Peyer's patch (tissue), 4 donors: ENCODE results near the gene RPS6KB1. TPM values are rescaled to one million over a fixed set of nuclear protein-coding genes. Genes with fewer than 3 reads are reported as not detected.
A peak's percentile ranks its signal among the peaks of the same experiment; 100 is the strongest.
"Not testable (repeated sequence)": the region's sequence is repeated elsewhere in the genome, so short reads cannot be mapped to it uniquely, and the experiment has no call there.

Source experiments
- DNase-seq, 3 donors: peaks; one replicate each; pipeline ENCODE4 v3.0.0-alpha.2; 2017 to 2019
- H3K27ac ChIP-seq, 4 donors: fragments of 200-600 bp; sonication (generic); one replicate each; pipeline ENCODE4 v1.5.1; 2016 to 2019
- H3K27me3 ChIP-seq, 2 donors: fragments of 200-600 bp; sonication (generic); one replicate each; pipeline ENCODE4 v1.5.1; 2019
- H3K36me3 ChIP-seq, 3 donors: fragments of 200-600 bp; sonication (generic); one replicate each; pipeline ENCODE4 v1.5.1; 2016 to 2019
- H3K4me1 ChIP-seq, 4 donors: fragments of 200-600 bp; sonication (generic); one replicate each; pipeline ENCODE4 v1.5.1; 2016 to 2019
- H3K4me3 ChIP-seq, 4 donors: fragments of 200-600 bp; sonication (generic); 1 replicate in 3 of 4; 2 replicates in 1 of 4; pipeline ENCODE4 v1.5.1; 2016 to 2019; ENCODE audit warnings: mild to moderate bottlenecking in 1 of 4
- H3K9me3 ChIP-seq, 4 donors: fragments of 200-600 bp; sonication (generic); one replicate each; pipeline ENCODE4 v1.5.1; 2016 to 2019; ENCODE audit warnings: mild to moderate bottlenecking in 1 of 4
- CTCF ChIP-seq, 6 experiments: fragments of 450-650 bp in 4 of 6; fragments of 200-600 bp in 2 of 6; sonication (generic) in 1 of 6; IDR thresholded peaks; one replicate each; pipeline ENCODE4 v1.5.1; 2017 to 2019; ENCODE audit warnings: antibody characterized with exemption in 6 of 6, mild to moderate bottlenecking in 3 of 6, moderate library complexity in 1 of 6
- POLR2A ChIP-seq, 2 donors: fragments of 450-650 bp; IDR thresholded peaks; one replicate each; pipeline ENCODE4 v1.5.1; 2017; ENCODE audit warnings: antibody characterized with exemption in 2 of 2, mild to moderate bottlenecking in 2 of 2, moderate library complexity in 2 of 2
- small RNA-seq, 2 donors: library from RNA; depleted of rRNA; stranded (forward); fragments of <200 nt; gene quantifications; one replicate each; pipeline ENCODE3, GENCODE V24; 2016
- total RNA-seq, 4 donors: library from RNA; depleted of rRNA; stranded (reverse); fragments of >200 nt; gene quantifications; one replicate each; pipeline ENCODE4 v1.1.0, GENCODE V29; 2016

The RPS6KB1 gene
- total RNA-seq, 4 donors from 2014 or later, result 21.5 to 43.0 (median 29.9) TPM

DNA sequence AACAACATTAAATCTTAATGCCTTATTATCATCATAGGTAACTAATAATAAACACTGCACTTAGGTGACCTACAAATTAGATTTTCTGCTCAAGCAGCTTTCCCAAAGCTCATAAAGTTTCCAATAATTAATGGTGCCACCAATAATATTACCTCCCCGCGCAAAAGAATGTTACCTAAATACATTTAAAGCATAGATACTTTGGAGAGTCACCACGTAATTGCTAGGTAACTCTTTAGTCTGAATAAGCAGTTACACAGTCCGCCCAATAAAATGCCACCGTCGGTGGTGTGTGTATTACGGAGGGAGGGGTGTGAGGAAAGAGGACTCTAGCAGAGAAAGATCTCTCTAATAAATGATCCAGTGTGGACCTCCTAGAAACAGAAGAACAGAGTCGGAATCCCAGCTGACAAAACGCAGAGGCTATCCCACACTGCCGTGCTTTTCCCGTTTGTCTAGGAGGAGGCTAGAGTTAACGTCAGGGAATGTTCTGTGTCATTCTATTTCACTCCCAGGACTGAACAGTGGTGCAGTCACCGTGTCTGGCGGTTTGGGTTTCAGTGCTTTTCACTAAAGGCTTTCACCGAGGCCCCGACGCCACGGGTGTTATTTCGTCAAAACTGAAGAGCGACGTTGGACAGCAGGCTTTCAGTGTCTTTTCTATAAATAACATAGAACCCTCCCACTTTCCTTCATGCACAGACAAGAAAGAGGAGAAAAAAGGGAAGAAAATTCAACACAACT, 71.0 kb downstream of the RPS6KB1 start:
- DNase-seq, result peak in 2 of 3 donors; percentile 36 to 70
- Histone ChIP-seq H3K36me3 (no peaks in the 10 kb centered on the region), H3K27ac (peak overlapping the region; percentile 89 to 94 (median 92)), H3K4me3 (peak overlapping the region; percentile 76 to 97 (median 79)), H3K27me3 (no peaks in the 10 kb centered on the region), H3K4me1 (peaks cover 0 to 10% (median 0%) of the 10 kb centered on the region in 4 donors), H3K9me3 (no peaks in the 10 kb centered on the region)
- no peak for TF ChIP-seq CTCF (IDR thresholded peaks at IDR 0.05)
- TF ChIP-seq POLR2A (IDR thresholded peaks at IDR 0.05), result no peak

- peaks cover 0 to 10% (median 0%) of the 10 kb centered on the region in 4 donors for H3K4me1 ChIP-seq
- no peaks in the 10 kb centered on the region for H3K9me3 ChIP-seq
- H3K36me3 ChIP-seq, result no peaks in the 10 kb centered on the region
- H3K27me3 ChIP-seq, result no peaks in the 10 kb centered on the region
- H3K4me3 ChIP-seq, result peak within 1 kb of the TSS; percentile 76 to 97 (median 79)
- H3K27ac ChIP-seq, result peak within 1 kb of the TSS; percentile 89 to 94 (median 92)
- no peak for TF ChIP-seq CTCF (IDR thresholded peaks at IDR 0.05)
- peak; percentile 70 to 75 for TF ChIP-seq POLR2A (IDR thresholded peaks at IDR 0.05)
- peak; percentile 89 to 96 (median 95) for DNase-seq
Observed at GRCh38 chr17:59964482-59965328, 71.8 kb downstream of the RPS6KB1 start, which contains the start of gene RNFT1. Gene RNFT1 (minus strand): TSS chr17:59964740. CDS start chr17:59964663, 77 bp downstream.

DNA sequence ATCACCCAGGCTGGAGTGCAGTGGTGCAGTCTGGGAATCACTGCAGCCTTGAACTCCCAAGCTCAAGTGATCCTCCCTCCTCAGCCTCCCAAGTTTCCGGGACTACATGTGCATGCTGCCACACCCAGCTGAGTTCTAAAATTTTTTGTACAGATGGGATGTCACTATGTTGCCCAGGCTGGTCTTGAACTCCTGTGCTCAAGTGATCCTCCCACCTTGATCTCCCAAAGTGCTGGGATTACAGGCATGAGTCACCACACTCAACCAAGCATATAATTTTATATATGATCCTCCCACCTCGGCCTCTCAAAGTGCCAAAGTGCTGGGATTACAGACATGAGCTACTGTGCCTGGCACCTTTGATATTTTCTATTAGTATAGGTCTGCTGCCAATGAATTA, 78.8 kb downstream of the RPS6KB1 start:
- not testable (repeated sequence) for H3K4me3 ChIP-seq, H3K27me3 ChIP-seq, H3K9me3 ChIP-seq, H3K36me3 ChIP-seq, H3K27ac ChIP-seq, DNase-seq, H3K4me1 ChIP-seq

- Histone ChIP-seq H3K27me3 (no peaks in the 10 kb centered on the region), H3K27ac (no peak overlapping the region), H3K4me3 (no peak overlapping the region), H3K9me3 (no peaks in the 10 kb centered on the region), H3K36me3 (no peaks in the 10 kb centered on the region), H3K4me1 (no peaks in the 10 kb centered on the region)
- no peak for DNase-seq
- TF ChIP-seq CTCF (IDR thresholded peaks at IDR 0.05) (no peak), POLR2A (IDR thresholded peaks at IDR 0.05) (no peak)
Observed at GRCh38 chr17:59972778-59973177, 79.9 kb downstream of the RPS6KB1 start.

- not testable (repeated sequence) for H3K4me1 ChIP-seq, H3K27me3 ChIP-seq, H3K9me3 ChIP-seq, H3K27ac ChIP-seq, H3K4me3 ChIP-seq, DNase-seq, H3K36me3 ChIP-seq
Observed at GRCh38 chr17:59973483-59973882, 80.6 kb downstream of the RPS6KB1 start.

GRCh38 chr17:59975166-59975565, 82.2 kb downstream of the RPS6KB1 start:
- not testable (repeated sequence) for DNase-seq, H3K4me3 ChIP-seq, H3K4me1 ChIP-seq, H3K36me3 ChIP-seq, H3K27ac ChIP-seq, H3K9me3 ChIP-seq, H3K27me3 ChIP-seq

- not testable (repeated sequence) for H3K4me3 ChIP-seq, DNase-seq, H3K9me3 ChIP-seq, H3K4me1 ChIP-seq, H3K27ac ChIP-seq, H3K27me3 ChIP-seq, H3K36me3 ChIP-seq
Observed at GRCh38 chr17:59996608-59997007, 103.7 kb downstream of the RPS6KB1 start.

Small RNAs within 50 kb of the gene (small RNA-seq; reads per million reads assigned to genes)
- gene RNU6-450P (0 reads per million in 2 donors), gene RPS29P21 (0 reads per million in 2 donors)

Other genes with a start within 250 kb of the RPS6KB1 start
- 10 to 100 TPM; 11.7 to 60.2 (median 14.9) TPM for gene PTRH2, start 185.7 kb upstream of the RPS6KB1 start, total RNA-seq
- gene VMP1, start 185.5 kb upstream of the RPS6KB1 start, total RNA-seq, result 100 to 1,000 TPM; 228 to 366 (median 332) TPM
- 10 to 100 TPM in 1 of 4 donors, 1 to 10 TPM in 3; 8.4 to 12.2 (median 9.5) TPM for gene TUBD1, start 178 bp upstream of the RPS6KB1 start, total RNA-seq
- 10 to 100 TPM; 15.7 to 37.7 (median 29.1) TPM for gene RNFT1, start 71.6 kb downstream of the RPS6KB1 start, total RNA-seq
- gene HEATR6, start 185.8 kb downstream of the RPS6KB1 start, total RNA-seq, result 10 to 100 TPM in 3 of 4 donors, 1 to 10 TPM in 1; 9.0 to 72.6 (median 15.5) TPM